ENCODE results near the gene RNU6-1. TPM values are rescaled to one million over a fixed set of nuclear protein-coding genes. Genes with fewer than 3 reads are reported as not detected.

RNU6-1 gene
- total RNA-seq, 1 experiment from 2014 or later, result not detected

- intact Hi-C loops (cut with micrococcal nuclease; ENCODE audit: unreplicated experiment), result no loop called here
- H3K9me3 Mint-ChIP-seq (ENCODE audit: unreplicated experiment), result no peaks in the 10 kb centered on the region
- no peak overlapping the region for H3K4me3 Mint-ChIP-seq (ENCODE audit: unreplicated experiment)
- ChIA-PET POLR2A (no interaction called here), CTCF (no interaction called here)
- no peaks in the 10 kb centered on the region for H3K4me1 ChIP-seq
- BruUV-seq (replicated peaks), result no TSS peak
- TF ChIP-seq CTCF (IDR thresholded peaks at IDR 0.05; ENCODE audit: insufficient read depth in 1 of 2, low read depth in 1 of 2, low read length in 1 of 2, severe bottlenecking in 1 of 2, unreplicated experiment in 1 of 2), result no peak
- H3K27ac Mint-ChIP-seq (ENCODE audit: unreplicated experiment), result no peak overlapping the region
- H3K4me3 ChIP-seq (ENCODE audit: low read depth, low read length), result no peak overlapping the region
- no peak for DNase-seq
- no peaks in the 10 kb centered on the region for H3K4me1 Mint-ChIP-seq (ENCODE audit: low read depth, unreplicated experiment)
- H3K36me3 ChIP-seq (ENCODE audit: control insufficient read depth, insufficient read depth, low read length), result no peaks in the 10 kb centered on the region
- peaks cover 5% of the 10 kb centered on the region for H3K36me3 Mint-ChIP-seq (ENCODE audit: insufficient read depth, unreplicated experiment)
- H3K27me3 ChIP-seq (replicated peaks; ENCODE audit: control insufficient read depth, insufficient read depth, low read length), result no peaks in the 10 kb centered on the region
- peaks cover 6% of the 10 kb centered on the region; the same call in 1 of the 2 replicates for H3K9me3 ChIP-seq
- H3K27me3 Mint-ChIP-seq (ENCODE audit: insufficient read depth, unreplicated experiment), result no peaks in the 10 kb centered on the region
These were observed 49.1 kb downstream of the RNU6-1 start for GRCh38 chr15:67790610-67791319.

Other genes with a start within 250 kb of the RNU6-1 start
- gene SKOR1, start 14.5 kb downstream of the RNU6-1 start, total RNA-seq (2022), result not detected in 2 replicates
- gene PIAS1, start 214.3 kb upstream of the RNU6-1 start, total RNA-seq (2022), result 43.1 and 48.0 TPM in 2 replicates